Ascending aorta (tissue), 2 donors: Measurements from ENCODE around the gene NAT8. TPM values are rescaled to one million over a fixed set of nuclear protein-coding genes. Genes with fewer than 3 reads are reported as not detected.
"Not testable (repeated sequence)": the region's sequence is repeated elsewhere in the genome, so short reads cannot be mapped to it uniquely, and the experiment has no call there.

ENCODE experiments used
- DNase-seq, 2 donors: peaks; one replicate each; pipeline ENCODE4 v3.0.0-alpha.2; 2019; ENCODE audit warnings: low spot score in 2 of 2
- H3K27ac ChIP-seq, 2 donors: fragments of 200-600 bp; sonication (generic); one replicate each; pipeline ENCODE4 v1.5.1; 2016 to 2017; ENCODE audit warnings: mild to moderate bottlenecking in 1 of 2
- H3K27me3 ChIP-seq: fragments of 200-600 bp; sonication (generic); one replicate; pipeline ENCODE4 v1.5.1; 2017
- H3K36me3 ChIP-seq, 2 donors: fragments of 200-600 bp; sonication (generic); one replicate each; pipeline ENCODE4 v1.5.1; 2016
- H3K4me1 ChIP-seq, 2 donors: fragments of 200-600 bp; sonication (generic); one replicate each; pipeline ENCODE4 v1.5.1; 2016 to 2017; ENCODE audit warnings: mild to moderate bottlenecking in 1 of 2
- H3K4me3 ChIP-seq, 2 donors: fragments of 200-600 bp; sonication (generic); one replicate each; pipeline ENCODE4 v1.5.1; 2016 to 2017; ENCODE audit warnings: mild to moderate bottlenecking in 1 of 2
- H3K9me3 ChIP-seq, 2 donors: fragments of 200-600 bp; sonication (generic); one replicate each; pipeline ENCODE4 v1.5.1; 2016
- CTCF ChIP-seq, 3 experiments: fragments of 200-600 bp in 2 of 3; fragments of 450-650 bp in 1 of 3; sonication (generic) in 2 of 3; IDR thresholded peaks; one replicate each; pipeline ENCODE4 v1.5.1; 2016 to 2019; ENCODE audit warnings: antibody characterized with exemption in 3 of 3, mild to moderate bottlenecking in 1 of 3, moderate library complexity in 1 of 3
- intact Hi-C: fragments of 100-400 bp; cut with DNase I; formaldehyde crosslinking; loops from one replicate; pipeline ENCODE4 v1.15.1; 2023
- total RNA-seq: library from RNA; depleted of rRNA; stranded (reverse); fragments of >200 nt; gene quantifications from one replicate; pipeline ENCODE4 v1.1.0, GENCODE V29; 2016

Gene NAT8
- total RNA-seq, 1 donor from 2014 or later, result not detected

DNA sequence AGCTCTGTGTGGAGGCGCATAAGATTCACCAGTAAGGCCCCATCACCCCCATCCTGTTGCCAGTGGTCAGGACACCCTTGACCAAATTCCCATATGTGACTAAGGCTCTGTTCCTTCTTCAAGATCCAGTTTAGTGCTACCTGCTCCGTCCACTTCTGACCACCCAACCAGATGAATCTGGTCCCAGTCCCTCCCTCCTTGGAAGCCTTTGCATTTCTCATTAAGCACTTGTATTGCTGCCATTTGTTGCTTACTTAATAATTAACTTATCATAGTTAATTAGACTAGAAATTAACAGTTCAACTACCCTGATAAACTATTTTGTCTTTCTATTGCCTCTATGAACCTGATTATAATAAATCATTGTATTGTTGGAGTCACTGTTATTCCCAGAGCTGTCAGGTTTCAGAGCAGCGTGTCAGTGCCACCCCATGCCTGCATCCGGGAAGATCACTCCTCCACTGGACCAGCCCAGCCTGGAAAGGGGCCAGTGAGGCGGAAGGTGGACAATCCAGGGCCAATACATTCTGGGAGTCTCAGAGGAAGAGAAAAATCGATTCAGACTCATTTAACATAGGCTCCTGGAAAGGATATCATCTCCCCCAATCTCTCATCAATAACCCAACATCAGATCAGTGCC, 9.5 kb upstream of the NAT8 start:
- no peak overlapping the region for H3K4me3 ChIP-seq
- no peak for TF ChIP-seq CTCF (IDR thresholded peaks at IDR 0.05)
- H3K4me1 ChIP-seq, result no peaks in the 10 kb centered on the region
- no peaks in the 10 kb centered on the region for H3K36me3 ChIP-seq
- H3K27ac ChIP-seq, result no peak overlapping the region
- H3K27me3 ChIP-seq, result no peaks in the 10 kb centered on the region
- no peaks in the 10 kb centered on the region for H3K9me3 ChIP-seq
- intact Hi-C loops, result no loop called here
- DNase-seq, result no peak

DNA sequence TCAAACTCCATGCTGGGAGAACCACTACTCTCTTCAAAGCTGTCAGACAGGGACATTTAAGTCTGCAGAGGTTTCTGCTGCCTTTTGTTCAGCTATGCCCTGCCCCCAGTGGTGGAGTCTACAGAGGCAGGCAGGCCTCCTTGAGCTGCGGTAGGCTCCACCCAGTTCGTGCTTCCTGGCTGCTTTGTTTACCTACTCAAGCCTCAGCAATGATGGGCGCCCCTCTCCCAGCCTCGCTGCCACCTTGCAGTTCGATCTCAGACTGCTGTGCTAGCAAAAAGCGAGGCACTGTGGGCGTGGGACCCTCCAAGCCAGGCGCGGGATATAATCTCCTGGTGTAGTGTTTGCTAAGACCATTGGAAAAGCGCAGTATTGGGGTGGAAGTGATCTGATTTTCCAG, 5.5 kb upstream of the NAT8 start:
- DNase-seq, intact Hi-C loops, H3K27me3 ChIP-seq: not testable (repeated sequence)

GRCh38 chr2:73641767-73642062, 507 bp downstream of the NAT8 start:
- H3K36me3 ChIP-seq, result no peaks in the 10 kb centered on the region
- no peak for TF ChIP-seq CTCF (IDR thresholded peaks at IDR 0.05)
- H3K27ac ChIP-seq, result no peak overlapping the region
- no peak for DNase-seq
- no peaks in the 10 kb centered on the region for H3K9me3 ChIP-seq
- no peaks in the 10 kb centered on the region for H3K27me3 ChIP-seq
- intact Hi-C loops, result no loop called here
- no peak overlapping the region for H3K4me3 ChIP-seq
- H3K4me1 ChIP-seq, result no peaks in the 10 kb centered on the region

More for the DNA sequence above, 5.5 kb upstream of the NAT8 start:
- not testable (repeated sequence) for H3K4me3 ChIP-seq, H3K4me1 ChIP-seq, H3K36me3 ChIP-seq, H3K9me3 ChIP-seq, H3K27ac ChIP-seq

DNA sequence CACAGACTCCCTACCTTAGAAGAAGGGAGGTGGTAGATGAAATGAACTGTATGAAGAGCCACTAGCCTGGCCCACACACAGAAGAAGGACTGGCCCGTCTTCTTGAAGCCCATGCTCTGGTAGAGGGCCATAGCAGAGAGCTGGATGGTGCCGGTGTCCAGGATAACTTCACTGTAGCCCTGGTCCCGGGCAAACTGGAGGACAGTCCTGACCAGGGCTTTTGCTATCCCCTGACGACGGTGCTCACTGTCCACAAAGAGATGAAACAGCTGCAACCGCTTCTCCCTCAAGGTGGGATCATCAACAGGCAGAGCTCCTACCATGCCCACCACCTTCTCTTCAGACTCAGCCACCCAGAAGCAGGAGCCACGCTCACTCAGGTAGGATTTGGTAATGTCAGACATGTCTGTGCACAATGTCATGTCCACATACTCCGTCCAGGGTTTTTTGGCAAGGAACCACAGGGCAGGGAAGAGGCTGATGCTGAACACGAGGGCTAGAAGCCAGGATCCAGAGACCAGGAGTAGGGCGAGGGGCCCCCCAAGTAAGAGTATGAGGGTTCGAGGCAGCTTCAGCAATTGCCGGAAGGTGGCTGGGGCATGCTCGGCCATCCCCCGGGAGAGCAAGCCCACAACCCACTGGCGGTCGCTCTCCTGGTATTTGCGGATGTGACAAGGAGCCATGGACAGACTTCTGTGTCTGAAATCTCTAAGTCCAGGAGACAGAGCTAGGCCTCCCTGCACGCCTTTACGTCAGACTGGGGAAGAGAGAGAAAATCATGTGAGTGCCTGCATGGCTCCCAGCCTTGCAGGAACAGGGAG, 1.1 kb downstream of the NAT8 start:
- no peak for TF ChIP-seq CTCF (IDR thresholded peaks at IDR 0.05)
- Histone ChIP-seq H3K4me1 (no peaks in the 10 kb centered on the region), H3K27ac (no peak overlapping the region), H3K27me3 (no peaks in the 10 kb centered on the region), H3K9me3 (no peaks in the 10 kb centered on the region), H3K36me3 (no peaks in the 10 kb centered on the region), H3K4me3 (no peak overlapping the region)
- DNase-seq, result no peak
- intact Hi-C loops, result no loop called here

- intact Hi-C loops, result no loop called here
- no peak for TF ChIP-seq CTCF (IDR thresholded peaks at IDR 0.05)
- Histone ChIP-seq H3K4me3 (no peak overlapping the region), H3K4me1 (no peaks in the 10 kb centered on the region), H3K27me3 (no peaks in the 10 kb centered on the region), H3K27ac (no peak overlapping the region), H3K9me3 (no peaks in the 10 kb centered on the region), H3K36me3 (no peaks in the 10 kb centered on the region)
- DNase-seq, result no peak
Measured at GRCh38 chr2:73640511-73640911, 1.7 kb downstream of the NAT8 start.

DNA sequence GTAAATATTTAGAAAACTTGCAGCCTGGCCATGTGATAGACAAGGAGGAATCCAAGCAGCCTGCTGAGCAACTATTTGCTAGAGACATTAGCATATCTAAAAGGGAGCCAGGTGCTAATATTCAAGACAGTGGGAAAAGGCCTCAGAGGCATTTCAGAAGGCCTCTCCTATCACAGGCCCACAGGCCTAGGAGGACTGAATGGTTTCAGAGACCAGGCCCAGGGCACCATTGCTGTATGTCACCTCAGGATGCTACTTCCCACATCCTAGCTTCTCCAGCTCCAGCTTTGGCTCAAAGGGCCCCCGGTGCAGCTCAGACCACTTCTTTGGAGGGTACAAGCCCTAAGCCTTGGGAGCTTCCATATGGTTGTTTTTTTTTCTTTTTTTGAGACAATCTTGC, 3.8 kb downstream of the NAT8 start:
- Histone ChIP-seq H3K36me3 (no peaks in the 10 kb centered on the region), H3K27me3 (no peaks in the 10 kb centered on the region), H3K4me3 (no peak overlapping the region), H3K27ac (no peak overlapping the region), H3K9me3 (no peaks in the 10 kb centered on the region), H3K4me1 (no peaks in the 10 kb centered on the region)
- TF ChIP-seq CTCF (IDR thresholded peaks at IDR 0.05), result no peak
- intact Hi-C loops, result no loop called here
- no peak for DNase-seq

- DNase-seq, H3K36me3 ChIP-seq, H3K4me1 ChIP-seq, H3K27me3 ChIP-seq, intact Hi-C loops, H3K27ac ChIP-seq, H3K9me3 ChIP-seq, H3K4me3 ChIP-seq: not testable (repeated sequence)
Measured at GRCh38 chr2:73636977-73637376, 5.2 kb downstream of the NAT8 start.
